Left renal cortex interstitium (tissue), 4 donors: ENCODE measurements around the gene RNF213. TPM values are rescaled to one million over a fixed set of nuclear protein-coding genes. Genes with fewer than 3 reads are reported as not detected.
"Not testable (repeated sequence)": the region's sequence is repeated elsewhere in the genome, so short reads cannot be mapped to it uniquely, and the experiment has no call there.

Experiments
- DNase-seq, 4 donors: peaks; one replicate each; pipeline ENCODE4 v3.0.0-alpha.2; 2013; ENCODE audit warnings: low read depth in 4 of 4, low spot score in 2 of 4, missing footprints in 1 of 4
- polyA plus RNA-seq, 4 donors: library from polyadenylated mRNA; unstranded; fragments of 120-200 nt; gene quantifications; one replicate each; pipeline ENCODE4 v1.2.1, GENCODE V29; 2013; ENCODE audit not compliant: insufficient read length in 4 of 4

Gene RNF213
- polyA plus RNA-seq, 4 donors, result 47.0 to 94.1 (median 69.6) TPM

DNA sequence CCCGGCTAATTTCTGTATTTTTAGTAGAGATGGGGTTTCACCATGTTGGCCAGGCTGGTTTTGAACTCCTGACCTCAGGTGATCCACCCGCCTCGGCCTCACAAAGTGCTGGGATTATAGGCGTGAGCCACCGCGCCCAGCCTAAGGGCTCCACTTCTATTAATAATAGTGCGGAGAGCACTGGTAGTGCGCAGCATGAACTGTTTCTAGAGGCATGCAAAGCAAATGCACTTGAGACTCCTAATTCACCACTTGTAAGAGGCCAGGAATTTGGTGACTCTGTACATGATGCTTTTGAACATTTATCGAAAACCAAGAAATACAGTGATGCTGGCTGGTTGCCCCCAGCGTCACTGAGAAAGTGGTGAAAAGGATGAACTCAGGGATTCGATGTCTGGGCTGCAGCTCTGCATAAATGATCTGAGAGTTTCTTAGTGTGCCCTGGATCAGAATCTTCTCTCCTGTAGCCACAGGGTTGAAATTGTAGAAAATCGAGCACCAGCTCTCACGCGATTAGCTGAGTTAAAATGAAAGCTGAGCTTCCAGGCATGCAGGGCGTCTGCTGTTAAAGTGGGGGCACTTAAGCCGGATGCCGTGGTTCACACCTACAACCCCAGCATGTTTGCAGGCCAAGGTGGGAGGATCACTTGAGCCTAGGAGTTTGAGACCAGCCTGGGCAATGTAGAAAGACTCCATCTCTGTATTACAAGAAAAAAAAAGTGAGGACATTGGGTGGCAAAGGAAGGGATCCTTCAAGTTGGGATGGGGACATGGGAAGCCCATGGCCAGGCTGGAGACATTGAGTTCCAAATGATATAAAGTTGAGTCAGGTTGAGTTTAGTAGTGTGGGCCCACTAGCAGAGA is 4.8 kb downstream of the RNF213 start:
- no peak for DNase-seq

DNA sequence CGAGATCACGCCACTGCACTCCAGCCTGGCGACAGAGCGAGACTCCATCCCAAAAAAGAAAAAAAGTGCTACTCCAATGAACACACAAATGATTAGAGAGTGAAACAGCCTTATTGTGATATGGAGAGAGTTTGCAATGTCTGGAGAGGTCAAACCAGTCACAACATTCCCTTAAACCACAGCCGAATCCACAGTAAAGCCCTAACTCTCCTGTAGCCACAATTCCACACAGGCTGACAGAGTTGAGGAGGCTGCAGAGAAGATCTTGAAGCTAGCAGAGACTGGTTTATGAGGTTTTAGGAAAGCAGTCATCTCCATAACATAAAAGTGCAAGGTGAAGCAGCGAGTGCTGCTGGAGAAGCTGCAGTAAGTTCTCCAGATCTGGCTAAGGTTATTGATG is 6.7 kb downstream of the RNF213 start:
- no peak for DNase-seq

DNA sequence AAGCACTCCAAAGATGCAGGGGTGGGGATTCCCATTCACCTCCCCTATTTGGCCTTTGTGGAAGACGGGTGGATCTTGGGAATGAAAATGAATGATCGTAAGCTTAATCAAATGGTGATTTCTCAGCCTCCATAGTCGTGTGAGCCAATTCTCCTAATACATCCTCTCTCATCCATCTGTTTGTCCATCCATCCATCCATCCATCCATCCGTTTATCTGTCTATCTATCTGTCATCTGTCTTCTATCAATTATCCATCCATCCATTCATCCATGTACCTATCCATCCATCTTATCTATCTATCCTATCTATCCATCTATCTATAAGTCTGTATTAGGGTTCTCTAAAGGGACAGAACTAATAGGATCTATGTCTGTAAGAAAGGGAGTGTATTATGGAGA is 7.8 kb downstream of the RNF213 start:
- DNase-seq, result no peak

DNA sequence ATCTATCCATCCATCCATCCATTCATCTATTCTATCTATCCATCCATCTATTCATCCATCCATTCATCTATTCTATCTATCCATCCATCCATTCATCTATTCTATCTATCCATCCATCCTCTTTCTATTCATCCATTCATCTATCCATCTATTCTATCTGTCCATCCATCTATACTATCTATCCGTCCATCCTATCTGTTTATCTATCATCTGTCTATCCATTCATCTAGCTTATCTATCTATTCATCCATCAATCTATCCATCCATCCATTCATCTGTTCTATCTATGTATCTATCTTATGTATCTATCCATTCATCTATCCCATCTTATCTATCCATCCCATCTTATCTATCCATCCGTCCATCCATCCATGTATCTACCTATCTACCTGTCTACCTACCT is 8.8 kb downstream of the RNF213 start:
- DNase-seq, result no peak

- no peak for DNase-seq
Measured at GRCh38 chr17:80270104-80270503, 9.5 kb downstream of the RNF213 start.

DNA sequence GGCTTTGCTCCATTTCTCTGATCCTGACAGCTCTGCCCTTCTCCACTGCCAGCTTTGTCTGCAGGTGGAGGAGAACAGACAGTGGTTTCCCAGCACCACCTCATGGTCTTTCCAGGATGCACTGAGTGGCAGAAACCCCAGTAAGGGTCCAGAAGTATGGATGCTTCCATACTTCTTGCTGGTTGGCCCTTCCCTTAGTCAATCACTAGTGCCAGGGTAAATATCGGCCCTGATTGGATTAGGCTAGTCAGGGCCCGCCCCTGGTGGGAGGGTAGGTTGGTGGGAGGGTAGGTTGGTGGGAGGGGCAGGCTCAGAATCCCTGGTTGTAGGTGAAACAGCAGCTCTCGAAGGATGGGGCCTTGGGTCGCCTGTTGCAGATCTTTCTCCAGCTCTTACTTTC is 10.2 kb downstream of the RNF213 start:
- no peak for DNase-seq

- no peak for DNase-seq
Measured at GRCh38 chr17:80272366-80272765, 11.7 kb downstream of the RNF213 start.

- DNase-seq, result no peak
Measured at GRCh38 chr17:80274331-80274730, 13.7 kb downstream of the RNF213 start.

- no peak for DNase-seq
Measured at GRCh38 chr17:80274871-80275449, 14.3 kb downstream of the RNF213 start.

- not testable (repeated sequence) for DNase-seq
Measured at GRCh38 chr17:80275857-80276256, 15.2 kb downstream of the RNF213 start.

DNA sequence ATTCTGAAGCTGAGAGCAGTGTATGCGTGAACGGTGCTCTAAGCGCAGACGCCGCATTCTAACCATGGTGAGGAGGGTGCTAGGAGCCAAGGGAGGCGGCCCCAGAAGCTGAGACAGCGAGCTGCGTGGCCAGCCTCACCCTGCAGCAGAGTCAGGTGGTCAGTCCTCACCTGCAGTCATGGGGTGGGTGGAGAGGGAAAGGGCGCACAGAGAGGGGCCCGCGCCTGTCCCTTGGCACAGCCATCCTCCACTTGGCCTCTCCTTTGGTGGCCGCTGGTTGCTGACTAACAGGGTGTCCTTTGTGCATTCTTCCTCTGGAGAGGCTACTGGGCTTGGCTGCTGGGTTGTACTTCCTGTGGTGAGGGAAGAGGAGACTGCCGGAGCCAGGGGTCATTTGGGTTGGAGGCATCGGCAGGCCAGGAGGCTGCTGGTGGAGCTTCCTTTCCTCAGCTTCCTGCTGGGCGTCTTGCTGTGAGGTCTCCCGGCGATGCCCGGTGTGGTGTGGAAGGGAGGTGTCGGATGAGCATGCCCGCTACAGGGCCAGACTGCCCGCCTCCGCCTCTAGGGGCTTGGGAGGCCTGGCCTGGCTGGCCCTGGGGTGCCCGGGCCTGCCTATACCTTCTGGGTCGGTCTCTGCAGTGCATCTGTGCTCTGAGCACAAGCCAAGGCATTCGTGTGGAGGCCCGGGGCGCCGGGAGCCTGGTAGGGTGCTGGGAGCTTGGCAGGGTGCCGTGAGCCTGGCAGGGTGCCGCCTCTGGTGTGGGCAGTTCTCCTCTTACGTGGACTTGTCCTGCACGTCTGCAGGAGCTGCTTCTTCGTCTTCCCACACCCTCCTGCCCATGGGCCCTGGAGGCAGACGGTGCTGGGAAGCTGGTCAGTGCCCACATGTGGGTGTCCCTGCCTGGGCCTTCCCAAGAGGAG is 17.4 kb downstream of the RNF213 start:
- no peak for DNase-seq

DNA sequence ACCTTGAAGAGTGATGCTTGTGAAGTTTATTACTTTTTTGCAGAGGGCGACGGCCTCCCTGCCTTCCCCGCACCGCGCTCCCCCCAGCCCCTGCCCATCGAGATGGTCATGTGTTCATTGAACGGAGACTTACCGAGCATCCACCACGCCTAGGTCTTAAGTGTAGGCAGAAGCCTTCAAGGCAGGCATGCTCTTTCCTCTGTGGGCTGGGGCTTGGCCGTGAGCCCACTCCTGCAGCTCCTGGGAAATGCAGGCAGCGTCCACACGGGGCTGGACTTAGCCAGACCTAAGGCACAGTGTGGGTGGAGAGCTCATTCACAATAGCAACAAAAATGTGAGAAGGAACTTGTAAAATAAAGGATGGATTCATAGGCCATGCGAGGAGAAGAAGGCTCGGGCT is 19.2 kb downstream of the RNF213 start:
- DNase-seq, result no peak

DNA sequence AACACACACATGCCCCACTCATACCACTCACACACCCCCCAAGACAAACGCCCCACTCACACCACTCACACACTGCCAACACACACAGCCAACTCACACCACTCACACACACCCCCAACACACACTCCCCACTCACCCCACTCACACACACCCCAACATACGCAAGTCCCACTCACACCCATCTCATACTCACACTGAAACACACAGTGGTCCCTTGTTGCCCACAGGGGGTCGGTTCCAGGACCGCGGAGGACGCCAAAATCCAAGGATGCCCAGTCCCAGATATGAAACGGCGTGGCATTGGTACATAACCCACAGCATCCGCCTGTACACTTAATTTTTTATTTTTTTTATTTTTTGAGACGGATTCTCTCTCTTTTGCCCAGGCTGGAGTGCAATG is 20.9 kb downstream of the RNF213 start:
- DNase-seq, result no peak

DNA sequence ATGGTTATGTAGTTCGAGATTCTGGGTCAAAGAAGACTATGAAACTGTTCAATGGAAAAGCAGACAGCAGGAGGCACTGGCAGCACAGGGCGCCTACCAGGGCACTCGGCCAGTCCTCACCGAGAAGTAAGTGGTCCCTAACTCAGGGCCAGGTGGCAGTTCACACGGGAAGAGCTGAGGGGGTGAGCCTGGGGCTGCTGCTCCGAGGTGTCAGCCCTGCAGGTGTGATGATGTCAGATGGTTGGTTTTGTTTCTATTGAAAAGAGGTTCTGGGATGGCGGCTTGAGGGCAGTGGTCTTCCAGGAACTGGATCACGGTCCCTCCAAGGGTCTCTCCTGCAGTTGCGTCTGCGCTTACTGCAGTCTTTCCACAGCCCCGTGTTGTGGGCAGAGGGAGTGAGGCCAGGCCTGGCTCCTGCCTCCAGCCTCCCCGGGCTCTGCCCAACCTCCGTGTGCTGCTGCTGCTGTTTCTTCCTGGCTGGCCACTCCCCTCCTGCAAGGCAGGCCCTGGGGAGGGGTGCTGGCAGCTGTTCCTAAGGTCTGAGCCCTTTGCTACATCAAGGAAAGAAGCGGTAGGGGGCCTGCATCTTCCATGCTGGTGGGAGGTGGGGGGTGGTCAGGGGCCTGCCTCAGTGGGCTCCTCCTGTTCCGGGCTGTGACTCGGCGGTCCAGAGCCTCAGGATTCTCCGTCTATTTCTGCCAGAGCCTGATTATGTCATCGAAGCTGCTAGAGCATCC is 22.6 kb downstream of the RNF213 start:
- DNase-seq, result no peak

- no peak for DNase-seq
Measured at GRCh38 chr17:80284631-80285030, 24.0 kb downstream of the RNF213 start.

- DNase-seq, result no peak
Measured at GRCh38 chr17:80285237-80285920, 24.7 kb downstream of the RNF213 start.

DNA sequence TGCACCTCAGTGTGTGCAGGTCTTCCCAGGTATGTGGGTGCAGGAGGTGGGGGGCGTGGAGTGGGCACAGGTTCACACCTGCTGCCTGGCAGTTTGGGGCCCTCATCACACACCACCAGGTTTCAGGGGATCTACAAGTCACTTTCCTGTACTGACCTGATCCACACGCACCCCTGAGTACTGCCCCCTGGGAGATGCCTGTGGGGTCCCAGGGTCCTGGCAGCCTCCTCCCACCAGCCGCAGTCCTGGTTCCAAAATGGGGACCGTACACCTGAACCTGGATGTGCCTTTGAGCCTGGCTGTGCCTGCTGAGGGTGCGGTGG is 25.9 kb downstream of the RNF213 start:
- DNase-seq, result no peak

DNA sequence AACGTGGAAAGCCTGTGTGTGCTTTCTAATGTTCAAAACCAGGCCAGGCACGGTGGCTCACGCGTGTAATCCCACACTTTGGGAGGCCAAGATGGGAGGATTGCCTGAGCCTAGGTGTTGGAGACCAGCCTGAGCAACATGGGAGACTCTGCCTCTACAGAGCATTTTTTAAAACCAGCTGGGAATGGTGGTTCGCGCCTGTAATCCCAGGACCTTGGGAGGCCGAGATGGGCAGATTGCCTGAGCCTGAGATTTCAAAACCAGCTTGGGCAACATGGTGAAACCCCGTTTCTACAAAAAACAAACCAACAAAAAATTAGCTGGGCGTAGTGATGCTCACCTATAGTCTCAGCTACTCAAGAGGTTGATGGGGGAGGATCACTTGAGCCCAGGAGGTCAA is 26.4 kb downstream of the RNF213 start:
- no peak for DNase-seq

DNA sequence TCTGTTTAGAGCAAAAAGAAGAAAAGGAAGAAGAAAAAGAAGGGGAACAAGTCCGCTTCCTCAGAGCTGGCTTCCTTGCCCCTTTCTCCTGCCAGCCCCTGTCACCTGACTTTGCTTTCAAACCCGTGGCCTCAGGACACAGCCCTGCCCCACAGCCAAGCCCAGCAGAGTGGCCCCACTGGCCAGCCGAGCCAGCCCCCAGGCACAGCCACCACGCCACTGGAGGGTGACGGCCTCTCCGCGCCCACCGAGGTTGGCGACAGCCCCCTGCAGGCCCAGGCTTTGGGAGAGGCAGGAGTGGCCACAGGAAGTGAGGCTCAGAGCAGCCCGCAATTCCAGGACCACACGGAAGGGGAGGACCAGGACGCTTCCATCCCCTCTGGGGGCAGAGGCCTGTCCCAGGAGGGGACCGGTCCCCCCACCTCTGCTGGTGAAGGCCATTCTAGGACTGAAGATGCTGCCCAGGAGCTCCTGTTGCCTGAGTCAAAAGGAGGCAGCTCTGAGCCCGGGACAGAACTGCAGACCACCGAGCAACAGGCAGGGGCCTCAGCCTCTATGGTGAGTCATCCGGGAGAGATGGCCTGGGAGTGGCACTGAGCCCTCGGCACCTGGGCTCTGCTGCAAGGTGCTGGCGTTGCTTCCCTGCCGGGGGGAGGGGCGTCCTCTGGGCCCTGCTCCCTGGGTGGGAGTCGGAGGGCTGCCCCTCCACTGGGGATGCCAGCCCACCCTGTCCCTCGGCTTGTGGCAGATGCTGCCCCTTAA is 27.3 kb downstream of the RNF213 start:
- DNase-seq, result no peak
